ENCODE results near the gene CCDC86. TPM values are rescaled to one million over a fixed set of nuclear protein-coding genes. Genes with fewer than 3 reads are reported as not detected.

CCDC86 gene
- total RNA-seq, 1 experiment from 2014 or later, result 17.6 TPM

- DNase-seq, result peak; percentile 47
- H3K36me3 ChIP-seq (replicated peaks; ENCODE audit: control insufficient read depth, insufficient read depth, low read length), result no peaks in the 10 kb centered on the region; the same call in 1 of the 2 replicates
- H3K27me3 ChIP-seq (ENCODE audit: control insufficient read depth, insufficient read depth, low read length), result no peaks in the 10 kb centered on the region
- peak overlapping the region; percentile 88 for H3K4me3 ChIP-seq (ENCODE audit: insufficient read depth, low read depth, low read length)
These were observed 1.0 kb downstream of the CCDC86 start for GRCh38 chr11:60842668-60843600.

GRCh38 chr11:60844045-60844869, 2.3 kb downstream of the CCDC86 start:
- H3K36me3 ChIP-seq (replicated peaks; ENCODE audit: control insufficient read depth, insufficient read depth, low read length), result peaks cover 4% of the 10 kb centered on the region
- no peak overlapping the region for H3K4me3 ChIP-seq (ENCODE audit: insufficient read depth, low read depth, low read length)
- H3K27me3 ChIP-seq (ENCODE audit: control insufficient read depth, insufficient read depth, low read length), result no peaks in the 10 kb centered on the region
- DNase-seq, result no peak

- H3K27me3 ChIP-seq (ENCODE audit: control insufficient read depth, insufficient read depth, low read length), result no peaks in the 10 kb centered on the region
- peaks cover 9% of the 10 kb centered on the region for H3K36me3 ChIP-seq (replicated peaks; ENCODE audit: control insufficient read depth, insufficient read depth, low read length)
- no peak overlapping the region for H3K4me3 ChIP-seq (ENCODE audit: insufficient read depth, low read depth, low read length)
- no peak for DNase-seq
These were observed 2.9 kb downstream of the CCDC86 start for GRCh38 chr11:60844870-60845221.

- Histone ChIP-seq H3K27me3 (ENCODE audit: control insufficient read depth, insufficient read depth, low read length) (no peaks in the 10 kb centered on the region), H3K36me3 (replicated peaks; ENCODE audit: control insufficient read depth, insufficient read depth, low read length) (peaks cover 11% of the 10 kb centered on the region), H3K4me3 (ENCODE audit: insufficient read depth, low read depth, low read length) (no peak overlapping the region)
- no peak for DNase-seq
These were observed 3.4 kb downstream of the CCDC86 start for GRCh38 chr11:60845338-60845737.

GRCh38 chr11:60847281-60847680, 5.4 kb downstream of the CCDC86 start:
- Histone ChIP-seq H3K36me3 (replicated peaks; ENCODE audit: control insufficient read depth, insufficient read depth, low read length) (peaks cover 18% of the 10 kb centered on the region), H3K4me3 (ENCODE audit: insufficient read depth, low read depth, low read length) (no peak overlapping the region), H3K27me3 (ENCODE audit: control insufficient read depth, insufficient read depth, low read length) (peaks cover 1% of the 10 kb centered on the region; the same call in 1 of the 2 replicates)
- no peak for DNase-seq

GRCh38 chr11:60847896-60848295, 6.0 kb downstream of the CCDC86 start:
- Histone ChIP-seq H3K27me3 (ENCODE audit: control insufficient read depth, insufficient read depth, low read length) (peaks cover 5% of the 10 kb centered on the region), H3K36me3 (replicated peaks; ENCODE audit: control insufficient read depth, insufficient read depth, low read length) (peaks cover 18% of the 10 kb centered on the region), H3K4me3 (ENCODE audit: insufficient read depth, low read depth, low read length) (no peak overlapping the region)
- DNase-seq, result no peak

GRCh38 chr11:60848714-60849151, 6.8 kb downstream of the CCDC86 start:
- Histone ChIP-seq H3K27me3 (ENCODE audit: control insufficient read depth, insufficient read depth, low read length) (peaks cover 11% of the 10 kb centered on the region), H3K4me3 (ENCODE audit: insufficient read depth, low read depth, low read length) (no peak overlapping the region), H3K36me3 (replicated peaks; ENCODE audit: control insufficient read depth, insufficient read depth, low read length) (peaks cover 18% of the 10 kb centered on the region)
- no peak for DNase-seq

- Histone ChIP-seq H3K36me3 (replicated peaks; ENCODE audit: control insufficient read depth, insufficient read depth, low read length) (peaks cover 18% of the 10 kb centered on the region), H3K27me3 (ENCODE audit: control insufficient read depth, insufficient read depth, low read length) (peaks cover 20% of the 10 kb centered on the region), H3K4me3 (ENCODE audit: insufficient read depth, low read depth, low read length) (no peak overlapping the region)
- DNase-seq, result no peak
These were observed 8.0 kb downstream of the CCDC86 start for GRCh38 chr11:60849641-60850520.

GRCh38 chr11:60851327-60852104, 9.6 kb downstream of the CCDC86 start:
- H3K27me3 ChIP-seq (ENCODE audit: control insufficient read depth, insufficient read depth, low read length), result peaks cover 22% of the 10 kb centered on the region

GRCh38 chr11:60852117-60852981, 10.4 kb downstream of the CCDC86 start:
- peaks cover 22% of the 10 kb centered on the region for H3K27me3 ChIP-seq (ENCODE audit: control insufficient read depth, insufficient read depth, low read length)
- peak overlapping the region; percentile 14; the same call in 1 of the 2 replicates for H3K4me3 ChIP-seq (ENCODE audit: insufficient read depth, low read depth, low read length)
- peaks cover 18% of the 10 kb centered on the region for H3K36me3 ChIP-seq (replicated peaks; ENCODE audit: control insufficient read depth, insufficient read depth, low read length)
- peak; percentile 66 for DNase-seq

More at GRCh38 chr11:60851327-60852104, 9.6 kb downstream of the CCDC86 start:
- DNase-seq, result peak; percentile 47
- Histone ChIP-seq H3K36me3 (replicated peaks; ENCODE audit: control insufficient read depth, insufficient read depth, low read length) (peaks cover 18% of the 10 kb centered on the region), H3K4me3 (ENCODE audit: insufficient read depth, low read depth, low read length) (no peak overlapping the region)

- peaks cover 22% of the 10 kb centered on the region for H3K27me3 ChIP-seq (ENCODE audit: control insufficient read depth, insufficient read depth, low read length)
- H3K36me3 ChIP-seq (replicated peaks; ENCODE audit: control insufficient read depth, insufficient read depth, low read length), result peaks cover 16% of the 10 kb centered on the region
- no peak overlapping the region for H3K4me3 ChIP-seq (ENCODE audit: insufficient read depth, low read depth, low read length)
- DNase-seq, result peak; percentile 59
These were observed 11.4 kb downstream of the CCDC86 start for GRCh38 chr11:60852982-60853950.
